Spinal cord (tissue), 10 donors: Measurements from ENCODE around the gene ACSM6. TPM values are rescaled to one million over a fixed set of nuclear protein-coding genes. Genes with fewer than 3 reads are reported as not detected.
"Not testable (repeated sequence)": the region's sequence is repeated elsewhere in the genome, so short reads cannot be mapped to it uniquely, and the experiment has no call there.

Experiments used
- DNase-seq, 6 donors: peaks; one replicate each; pipeline versions ENCODE4 v3.0.0 to v3.0.0-alpha.2; 2013 to 2015; ENCODE audit warnings: low spot score in 6 of 6, low read depth in 4 of 6
- H3K27ac ChIP-seq: one replicate; pipeline ENCODE4 v1.5.1; 2013; ENCODE audit warnings: low read depth, low read length, control low read depth
- H3K27me3 ChIP-seq: one replicate; pipeline ENCODE4 v1.6.1; 2013; ENCODE audit warnings: low read length; ENCODE audit not compliant: control insufficient read depth, insufficient read depth
- H3K36me3 ChIP-seq: one replicate; pipeline ENCODE4 v1.6.1; 2013; ENCODE audit warnings: low read length; ENCODE audit not compliant: control insufficient read depth, insufficient read depth
- H3K4me1 ChIP-seq: one replicate; pipeline ENCODE4 v1.6.1; 2013; ENCODE audit warnings: low read length; ENCODE audit not compliant: control insufficient read depth, insufficient read depth
- H3K4me3 ChIP-seq: one replicate; pipeline ENCODE4 v1.5.1; 2013; ENCODE audit warnings: low read depth, low read length, control low read depth
- H3K9me3 ChIP-seq: one replicate; pipeline ENCODE4 v1.6.1; 2013; ENCODE audit warnings: low read length; ENCODE audit not compliant: control insufficient read depth, insufficient read depth
- WGBS: methylation state at CpG from one replicate; pipeline ENCODE4 v1.1.5; 2013; ENCODE audit warnings: missing lambda C conversion rate; ENCODE audit not compliant: insufficient coverage; 5-methylcytosine and 5-hydroxymethylcytosine counted together
- polyA plus RNA-seq, 2 donors: library from polyadenylated mRNA; unstranded; fragments of 120-200 nt; gene quantifications; one replicate each; pipeline ENCODE4 v1.2.1, GENCODE V29; 2013; ENCODE audit not compliant: insufficient read length in 2 of 2
- total RNA-seq, 2 donors: library from RNA; depleted of rRNA in 1 of 2; stranded (reverse); fragments of 120-200 nt in 1 of 2; fragments of >200 nt in 1 of 2; gene quantifications; one replicate each; pipeline versions ENCODE4 v1.2.3 to v1.2.4, GENCODE V29; 2013 to 2014
- donor health status: healthy.

ACSM6 gene
- total and polyA plus RNA-seq, 4 donors: 0.14 to 0.15 TPM; not detected in 2

GRCh38 chr10:95230677-95231586, 36.9 kb downstream of the ACSM6 start:
- DNase-seq: peak in 3 of 6 donors; percentile 46 to 95 (median 84)
- WGBS: 21% methylated on average over 32 of the region's 36 CpGs
- not testable (repeated sequence) for H3K27ac ChIP-seq, H3K27me3 ChIP-seq, H3K9me3 ChIP-seq, H3K4me1 ChIP-seq, H3K36me3 ChIP-seq
- peak overlapping the region; percentile 53 for H3K4me3 ChIP-seq

- H3K4me3 ChIP-seq: no peak overlapping the region
- H3K4me1 ChIP-seq: peaks cover 13% of the 10 kb centered on the region
- no peak for DNase-seq
- WGBS: 82% methylated on average over 2 of the region's 2 CpGs
- H3K9me3 ChIP-seq: no peaks in the 10 kb centered on the region
- H3K36me3 ChIP-seq: no peaks in the 10 kb centered on the region
- H3K27me3 ChIP-seq: no peaks in the 10 kb centered on the region
- no peak overlapping the region for H3K27ac ChIP-seq
Measured at GRCh38 chr10:95233377-95234034, 39.5 kb downstream of the ACSM6 start.

- no peak overlapping the region for H3K27ac ChIP-seq
- no peaks in the 10 kb centered on the region for H3K9me3 ChIP-seq
- no peaks in the 10 kb centered on the region for H3K27me3 ChIP-seq
- no peaks in the 10 kb centered on the region for H3K36me3 ChIP-seq
- 53% methylated on average over 4 of the region's 5 CpGs for WGBS
- no peak for DNase-seq
- H3K4me1 ChIP-seq: peaks cover 13% of the 10 kb centered on the region
- no peak overlapping the region for H3K4me3 ChIP-seq
Measured at GRCh38 chr10:95234951-95235350, 40.9 kb downstream of the ACSM6 start.

- no peaks in the 10 kb centered on the region for H3K27me3 ChIP-seq
- no peak overlapping the region for H3K27ac ChIP-seq
- no peaks in the 10 kb centered on the region for H3K9me3 ChIP-seq
- peaks cover 8% of the 10 kb centered on the region for H3K4me1 ChIP-seq
- WGBS: no CpG with 5 or more reads among the region's 3 CpGs
- DNase-seq: no peak
- H3K36me3 ChIP-seq: no peaks in the 10 kb centered on the region
- no peak overlapping the region for H3K4me3 ChIP-seq
Measured at GRCh38 chr10:95235676-95236067, 41.6 kb downstream of the ACSM6 start.

GRCh38 chr10:95236068-95236903, 42.2 kb downstream of the ACSM6 start:
- no peak for DNase-seq
- H3K27me3 ChIP-seq: no peaks in the 10 kb centered on the region
- H3K27ac ChIP-seq: no peak overlapping the region
- H3K9me3 ChIP-seq: no peaks in the 10 kb centered on the region
- H3K4me3 ChIP-seq: no peak overlapping the region
- H3K4me1 ChIP-seq: peaks cover 3% of the 10 kb centered on the region
- WGBS: 63% methylated on average over 2 of the region's 6 CpGs
- no peaks in the 10 kb centered on the region for H3K36me3 ChIP-seq

- Histone ChIP-seq H3K27me3 (no peaks in the 10 kb centered on the region), H3K36me3 (no peaks in the 10 kb centered on the region), H3K4me3 (no peak overlapping the region), H3K27ac (no peak overlapping the region), H3K9me3 (no peaks in the 10 kb centered on the region), H3K4me1 (peaks cover 3% of the 10 kb centered on the region)
- DNase-seq: peak in 1 of 6 donors; percentile 17
- WGBS: 77% methylated on average over 10 of the region's 12 CpGs
Measured at GRCh38 chr10:95237376-95238170, 43.5 kb downstream of the ACSM6 start.

GRCh38 chr10:95240096-95240495, 46.1 kb downstream of the ACSM6 start:
- no CpG with 5 or more reads among the region's 3 CpGs for WGBS
- H3K36me3 ChIP-seq, H3K27ac ChIP-seq, DNase-seq, H3K4me3 ChIP-seq, H3K4me1 ChIP-seq, H3K9me3 ChIP-seq, H3K27me3 ChIP-seq: not testable (repeated sequence)

- Histone ChIP-seq H3K4me1 (peaks cover 3% of the 10 kb centered on the region), H3K27ac (no peak overlapping the region), H3K4me3 (no peak overlapping the region), H3K36me3 (no peaks in the 10 kb centered on the region), H3K9me3 (no peaks in the 10 kb centered on the region), H3K27me3 (no peaks in the 10 kb centered on the region)
- no peak for DNase-seq
- WGBS: 100% methylated on average over 6 of the region's 6 CpGs
Measured at GRCh38 chr10:95240811-95241210, 46.8 kb downstream of the ACSM6 start.

GRCh38 chr10:95241533-95241932, 47.5 kb downstream of the ACSM6 start:
- 80% methylated on average over 3 of the region's 4 CpGs for WGBS
- no peaks in the 10 kb centered on the region for H3K36me3 ChIP-seq
- H3K4me1 ChIP-seq: peaks cover 3% of the 10 kb centered on the region
- H3K27ac ChIP-seq: no peak overlapping the region
- H3K27me3 ChIP-seq: no peaks in the 10 kb centered on the region
- DNase-seq: no peak
- H3K4me3 ChIP-seq: no peak overlapping the region
- no peaks in the 10 kb centered on the region for H3K9me3 ChIP-seq
